SK-N-SH (cell line): ENCODE results near the gene PDZD2. TPM values are rescaled to one million over a fixed set of nuclear protein-coding genes. Genes with fewer than 3 reads are reported as not detected.

Experiments used
- CTCF ChIA-PET: fragments of 300-600, 350-600 bp; formaldehyde crosslinking; extraction: SDS; loops from one replicate; lab custom pipeline; 2021; lab: Yijun Ruan, JAX
- POLR2A ChIA-PET: fragments of 350-600 bp; sonication (Branson Sonifier 250); formaldehyde crosslinking; extraction: SDS; loops from one replicate; lab custom pipeline; 2020; ENCODE audit warnings: antibody characterized with exemption, inconsistent platforms; lab: Yijun Ruan, JAX
- DNase-seq: peaks from one replicate; pipeline ENCODE4 v3.0.0; 2012
- H2AFZ ChIP-seq: fragments of 200-600 bp; sonication (generic); 2 replicates; pipeline ENCODE4 v1.8.1; 2016; ENCODE audit warnings: antibody characterized with exemption, mild to moderate bottlenecking, low read depth
- H3F3A ChIP-seq: fragments of 200-600 bp; sonication (generic); replicated peaks from 2 replicates; pipeline ENCODE3; 2016; ENCODE audit warnings: antibody characterized with exemption, mild to moderate bottlenecking; ENCODE audit not compliant: insufficient read depth
- H3K27ac ChIP-seq, 2 experiments: fragments of 200-500 bp in 1 of 2; fragments of 200-600 bp in 1 of 2; sonication (Bioruptor generic) in 1 of 2; sonication (generic), shearing (Covaris generic) in 1 of 2; 2 replicates each; pipeline versions ENCODE4 v1.5.1 to v1.6.1; 2014 to 2016; ENCODE audit warnings: low read depth in 2 of 2, inconsistent platforms in 1 of 2, low read length in 1 of 2, mild to moderate bottlenecking in 1 of 2, mixed read lengths in 1 of 2
- H3K27me3 ChIP-seq: fragments of 200-600 bp; sonication (generic), shearing (Covaris generic); 2 replicates; pipeline ENCODE4 v1.6.1; 2016; ENCODE audit warnings: mixed run types; ENCODE audit not compliant: insufficient read depth
- H3K36me3 ChIP-seq, 2 experiments: fragments of 200-500 bp in 1 of 2; fragments of 200-600 bp in 1 of 2; sonication (Bioruptor generic) in 1 of 2; sonication (generic) in 1 of 2; replicated peaks in 1 of 2; 2 replicates each; pipeline versions ENCODE3 to v1.5.1; 2014 to 2016; ENCODE audit warnings: low read length in 1 of 2, mild to moderate bottlenecking in 1 of 2; ENCODE audit not compliant: insufficient read depth in 2 of 2, control insufficient read depth in 1 of 2
- H3K4me1 ChIP-seq, 2 experiments: fragments of 200-500 bp in 1 of 2; fragments of 200-600 bp in 1 of 2; sonication (Bioruptor generic) in 1 of 2; sonication (generic), shearing (Covaris generic) in 1 of 2; 2 replicates each; pipeline versions ENCODE4 v1.5.1 to v1.6.1; 2014 to 2016; ENCODE audit warnings: low read depth in 1 of 2, low read length in 1 of 2, mixed run types in 1 of 2; ENCODE audit not compliant: insufficient read depth in 2 of 2, control insufficient read depth in 1 of 2
- H3K4me2 ChIP-seq: fragments of 200-600 bp; sonication (generic), shearing (Covaris generic); 2 replicates; pipeline ENCODE4 v1.6.1; 2017; ENCODE audit warnings: mixed run types
- H3K4me3 ChIP-seq, 2 experiments: fragments of 200-500 bp in 1 of 2; fragments of 200-600 bp in 1 of 2; sonication (Bioruptor generic) in 1 of 2; sonication (generic), shearing (Covaris generic) in 1 of 2; 2 replicates each; pipeline versions ENCODE4 v1.5.1 to v1.8.1; 2014 to 2016; ENCODE audit warnings: low read depth in 2 of 2, inconsistent platforms in 1 of 2, low read length in 1 of 2, mild to moderate bottlenecking in 1 of 2, mixed read lengths in 1 of 2, moderate library complexity in 1 of 2
- H3K79me2 ChIP-seq: fragments of 200-600 bp; sonication (generic); 2 replicates; pipeline ENCODE4 v1.8.1; 2017; ENCODE audit warnings: mild to moderate bottlenecking; ENCODE audit not compliant: insufficient read depth
- H3K9ac ChIP-seq: fragments of 200-600 bp; sonication (generic); 2 replicates; pipeline ENCODE4 v1.6.1; 2017; ENCODE audit warnings: mixed run types
- H3K9me2 ChIP-seq: fragments of 200-600 bp; sonication (generic); 2 replicates; pipeline ENCODE4 v1.6.1; 2017; ENCODE audit warnings: mixed run types
- H3K9me3 ChIP-seq: fragments of 200-600 bp; sonication (generic); 2 replicates; pipeline ENCODE4 v1.6.1; 2017; ENCODE audit warnings: mixed run types, mild to moderate bottlenecking, moderate library complexity
- H4K20me1 ChIP-seq: fragments of 200-600 bp; sonication (generic); 2 replicates; pipeline ENCODE4 v1.6.1; 2017; ENCODE audit warnings: mild to moderate bottlenecking, mixed run types; ENCODE audit not compliant: insufficient read depth
- CHD2 ChIP-seq: fragments of 150-350 bp; IDR thresholded peaks from 2 replicates; pipeline ENCODE4 v1.6.1; 2018; ENCODE audit warnings: low read length; ENCODE audit not compliant: partially characterized antibody
- ELF1 ChIP-seq: IDR thresholded peaks from 2 replicates; pipeline ENCODE4 v1.4.0; 2012
- EP300 ChIP-seq, 2 experiments: IDR thresholded peaks; 2 replicates each; pipeline versions ENCODE4 v1.4.0 to v1.6.1; 2012; ENCODE audit warnings: borderline replicate concordance in 1 of 2, low read depth in 1 of 2, low read length in 1 of 2
- FOSL2 ChIP-seq: IDR thresholded peaks from 2 replicates; pipeline ENCODE4 v1.4.0; 2012; ENCODE audit warnings: low read depth, mild to moderate bottlenecking, moderate library complexity, borderline replicate concordance
- PBX3 ChIP-seq: IDR thresholded peaks from 2 replicates; pipeline ENCODE4; 2012
- RFX5 ChIP-seq: IDR thresholded peaks from 2 replicates; pipeline ENCODE4 v1.6.1; 2012; ENCODE audit warnings: mild to moderate bottlenecking, improper control_type of control experiment, low read length
- USF1 ChIP-seq: IDR thresholded peaks from 2 replicates; pipeline ENCODE4 v1.4.0; 2012; ENCODE audit warnings: low read depth, borderline replicate concordance
- YY1 ChIP-seq: IDR thresholded peaks from 2 replicates; pipeline ENCODE4 v1.4.0; 2012; ENCODE audit warnings: low read depth, mild to moderate bottlenecking
- ZBTB33 ChIP-seq: IDR thresholded peaks from 2 replicates; pipeline ENCODE4 v1.4.0; 2012; ENCODE audit warnings: low read depth, borderline replicate concordance
- WGBS: methylation state at CpG from one replicate; pipeline ENCODE4 v1.1.6; 2017; ENCODE audit warnings: low lambda C conversion rate; 5-methylcytosine and 5-hydroxymethylcytosine counted together
- polyA plus RNA-seq, 3 experiments: library from polyadenylated mRNA; depleted of rRNA; stranded (reverse); fragments of >200 nt; gene quantifications; 2 replicates each; pipeline ENCODE4 v1.2.3, GENCODE V29; 2012

The PDZD2 gene
- polyA plus RNA-seq, 1 of the 3 experiments (the other 2 are of a cell fraction): 0.13 TPM

- Histone ChIP-seq H3K4me2 (no peak overlapping the region), H3K9me3 (no peaks in the 10 kb centered on the region), H3K9me2 (no peaks in the 10 kb centered on the region), H3K9ac (no peak overlapping the region), H3K79me2 (peaks cover 96% of the 10 kb centered on the region), H3K4me3 (no peak overlapping the region), H2AFZ (no peak overlapping the region), H3K27ac (no peak overlapping the region), H3K36me3 (peaks cover 58 to 59% of the 10 kb centered on the region in 2 experiments), H3K4me1 (peaks cover 0 to 20% of the 10 kb centered on the region in 2 experiments; a peak in 2 of 4 replicates), H3K27me3 (no peaks in the 10 kb centered on the region), H4K20me1 (peaks cover 39% of the 10 kb centered on the region), H3F3A (peaks cover 15% of the 10 kb centered on the region)
- no peak for DNase-seq
- TF ChIP-seq ELF1: no peak
- no peak for TF ChIP-seq YY1
- TF ChIP-seq USF1: no peak
- no peak for TF ChIP-seq ZBTB33
- TF ChIP-seq RFX5: no peak
- CTCF ChIA-PET: interaction anchor here (1.1 to 1.6 kb wide), 4 partner anchors 10 to 302 kb away, joined by 3 to 6 read pairs (median 4); no protein-coding TSS in a partner anchor
- POLR2A ChIA-PET: no interaction called here
- 97% methylated on average over 3 of the region's 3 CpGs for WGBS
These were observed 488.8 kb downstream of the PDZD2 start for GRCh38 chr5:32127711-32128110.

GRCh38 chr5:32129074-32129598 lies 490.2 kb downstream of the PDZD2 start:
- Histone ChIP-seq H3K9me3 (no peaks in the 10 kb centered on the region), H3K9ac (no peak overlapping the region), H3K27me3 (no peaks in the 10 kb centered on the region), H3K79me2 (peaks cover 95% of the 10 kb centered on the region), H3K27ac (no peak overlapping the region), H3K9me2 (no peaks in the 10 kb centered on the region), H4K20me1 (peaks cover 44% of the 10 kb centered on the region), H3K36me3 (peaks cover 55 to 66% of the 10 kb centered on the region in 2 experiments), H2AFZ (no peak overlapping the region), H3K4me1 (peaks cover 0 to 20% of the 10 kb centered on the region in 2 experiments; a peak in 2 of 4 replicates), H3K4me3 (no peak overlapping the region), H3F3A (peaks cover 18% of the 10 kb centered on the region), H3K4me2 (no peak overlapping the region)
- TF ChIP-seq EP300 (IDR thresholded peaks at IDR 0.05; ENCODE audit: borderline replicate concordance in 1 of 2, low read depth in 1 of 2, low read length in 1 of 2) (no peak), FOSL2 (no peak), PBX3 (no peak), CHD2 (no peak)
- DNase-seq: no peak
- CTCF ChIA-PET: interaction anchor here (0.9 kb wide), 1 partner anchor 104 kb away, joined by 3 read pairs; no protein-coding TSS in a partner anchor
- POLR2A ChIA-PET: no interaction called here
- 96% methylated on average over 7 of the region's 7 CpGs for WGBS
